Measurements from ENCODE around the gene CD58.
A peak's percentile ranks its signal among the peaks of the same experiment; 100 is the strongest.
"Not testable (repeated sequence)": the region's sequence is repeated elsewhere in the genome, so short reads cannot be mapped to it uniquely, and the experiment has no call there.

DNA sequence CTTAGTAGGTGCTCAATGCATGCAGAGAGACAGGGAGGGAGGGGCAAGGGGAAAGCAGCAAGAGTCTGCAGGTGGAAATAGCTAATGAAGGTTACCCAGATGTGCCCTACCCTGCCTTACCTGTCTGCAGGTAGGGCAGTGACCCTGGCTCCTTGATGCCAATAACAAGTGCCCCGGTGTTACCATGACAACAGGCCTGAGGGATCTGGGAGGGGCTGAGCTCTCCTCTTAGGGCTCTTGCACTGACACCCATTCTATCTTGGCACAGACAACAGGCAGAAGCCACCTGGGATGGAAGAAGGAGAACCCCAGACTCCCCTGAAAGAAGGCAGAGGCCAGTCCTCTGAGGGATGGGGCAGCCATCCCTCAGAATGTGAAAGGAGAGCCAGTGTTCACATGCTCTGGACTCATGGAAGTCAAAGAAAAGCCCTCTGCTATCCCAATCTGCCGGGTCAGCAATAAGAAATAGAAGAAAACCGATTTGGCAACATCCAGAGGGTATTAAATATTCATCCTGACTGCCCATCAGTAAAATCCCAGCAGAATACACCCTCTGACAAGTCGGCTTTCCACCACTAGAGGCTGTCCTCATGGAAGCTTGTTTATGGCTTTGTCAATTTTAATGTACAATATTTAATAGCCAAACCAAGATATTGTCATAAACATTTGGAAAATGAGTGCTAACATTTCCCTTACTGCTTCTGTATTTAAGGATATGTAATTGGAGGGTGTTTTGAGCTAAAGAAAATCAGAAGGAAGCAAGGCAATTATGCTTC lies 24.4 kb upstream of the CD58 start:
- TF ChIP-seq, protein P1, sequence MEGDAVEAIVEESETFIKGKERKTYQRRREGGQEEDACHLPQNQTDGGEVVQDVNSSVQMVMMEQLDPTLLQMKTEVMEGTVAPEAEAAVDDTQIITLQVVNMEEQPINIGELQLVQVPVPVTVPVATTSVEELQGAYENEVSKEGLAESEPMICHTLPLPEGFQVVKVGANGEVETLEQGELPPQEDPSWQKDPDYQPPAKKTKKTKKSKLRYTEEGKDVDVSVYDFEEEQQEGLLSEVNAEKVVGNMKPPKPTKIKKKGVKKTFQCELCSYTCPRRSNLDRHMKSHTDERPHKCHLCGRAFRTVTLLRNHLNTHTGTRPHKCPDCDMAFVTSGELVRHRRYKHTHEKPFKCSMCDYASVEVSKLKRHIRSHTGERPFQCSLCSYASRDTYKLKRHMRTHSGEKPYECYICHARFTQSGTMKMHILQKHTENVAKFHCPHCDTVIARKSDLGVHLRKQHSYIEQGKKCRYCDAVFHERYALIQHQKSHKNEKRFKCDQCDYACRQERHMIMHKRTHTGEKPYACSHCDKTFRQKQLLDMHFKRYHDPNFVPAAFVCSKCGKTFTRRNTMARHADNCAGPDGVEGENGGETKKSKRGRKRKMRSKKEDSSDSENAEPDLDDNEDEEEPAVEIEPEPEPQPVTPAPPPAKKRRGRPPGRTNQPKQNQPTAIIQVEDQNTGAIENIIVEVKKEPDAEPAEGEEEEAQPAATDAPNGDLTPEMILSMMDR (IDR thresholded peaks at IDR 0.05), result peak; percentile 51
- TF ChIP-seq, protein P2, sequence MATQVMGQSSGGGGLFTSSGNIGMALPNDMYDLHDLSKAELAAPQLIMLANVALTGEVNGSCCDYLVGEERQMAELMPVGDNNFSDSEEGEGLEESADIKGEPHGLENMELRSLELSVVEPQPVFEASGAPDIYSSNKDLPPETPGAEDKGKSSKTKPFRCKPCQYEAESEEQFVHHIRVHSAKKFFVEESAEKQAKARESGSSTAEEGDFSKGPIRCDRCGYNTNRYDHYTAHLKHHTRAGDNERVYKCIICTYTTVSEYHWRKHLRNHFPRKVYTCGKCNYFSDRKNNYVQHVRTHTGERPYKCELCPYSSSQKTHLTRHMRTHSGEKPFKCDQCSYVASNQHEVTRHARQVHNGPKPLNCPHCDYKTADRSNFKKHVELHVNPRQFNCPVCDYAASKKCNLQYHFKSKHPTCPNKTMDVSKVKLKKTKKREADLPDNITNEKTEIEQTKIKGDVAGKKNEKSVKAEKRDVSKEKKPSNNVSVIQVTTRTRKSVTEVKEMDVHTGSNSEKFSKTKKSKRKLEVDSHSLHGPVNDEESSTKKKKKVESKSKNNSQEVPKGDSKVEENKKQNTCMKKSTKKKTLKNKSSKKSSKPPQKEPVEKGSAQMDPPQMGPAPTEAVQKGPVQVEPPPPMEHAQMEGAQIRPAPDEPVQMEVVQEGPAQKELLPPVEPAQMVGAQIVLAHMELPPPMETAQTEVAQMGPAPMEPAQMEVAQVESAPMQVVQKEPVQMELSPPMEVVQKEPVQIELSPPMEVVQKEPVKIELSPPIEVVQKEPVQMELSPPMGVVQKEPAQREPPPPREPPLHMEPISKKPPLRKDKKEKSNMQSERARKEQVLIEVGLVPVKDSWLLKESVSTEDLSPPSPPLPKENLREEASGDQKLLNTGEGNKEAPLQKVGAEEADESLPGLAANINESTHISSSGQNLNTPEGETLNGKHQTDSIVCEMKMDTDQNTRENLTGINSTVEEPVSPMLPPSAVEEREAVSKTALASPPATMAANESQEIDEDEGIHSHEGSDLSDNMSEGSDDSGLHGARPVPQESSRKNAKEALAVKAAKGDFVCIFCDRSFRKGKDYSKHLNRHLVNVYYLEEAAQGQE (IDR thresholded peaks at IDR 0.05; ENCODE audit: low read depth, low read length), result not testable (repeated sequence)
- not testable (repeated sequence) for TF ChIP-seq TEAD4 (IDR thresholded peaks at IDR 0.05; ENCODE audit: borderline replicate concordance, insufficient read depth); RFX5 (IDR thresholded peaks at IDR 0.05; ENCODE audit: low read length); POLR2AphosphoS5 (IDR thresholded peaks at IDR 0.05; ENCODE audit: low read depth, low read length); JUND (IDR thresholded peaks at IDR 0.05); EP300 (IDR thresholded peaks at IDR 0.05; ENCODE audit: borderline replicate concordance in 1 of 2, low read depth in 1 of 2, low read length in 1 of 2); GABPA (IDR thresholded peaks at IDR 0.05; ENCODE audit: low read depth); RXRA (IDR thresholded peaks at IDR 0.05; ENCODE audit: borderline replicate concordance, low read depth); EZH2phosphoT487 (IDR thresholded peaks at IDR 0.05; ENCODE audit: borderline replicate concordance, low read depth); TAF1 (IDR thresholded peaks at IDR 0.05; ENCODE audit: borderline replicate concordance, low read depth, low read length); YY1 (IDR thresholded peaks at IDR 0.05; ENCODE audit: low read depth)
- TF ChIP-seq, protein P3, sequence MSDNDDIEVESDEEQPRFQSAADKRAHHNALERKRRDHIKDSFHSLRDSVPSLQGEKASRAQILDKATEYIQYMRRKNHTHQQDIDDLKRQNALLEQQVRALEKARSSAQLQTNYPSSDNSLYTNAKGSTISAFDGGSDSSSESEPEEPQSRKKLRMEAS (IDR thresholded peaks at IDR 0.05; ENCODE audit: low read depth), result not testable (repeated sequence)
- TF ChIP-seq, protein P4, sequence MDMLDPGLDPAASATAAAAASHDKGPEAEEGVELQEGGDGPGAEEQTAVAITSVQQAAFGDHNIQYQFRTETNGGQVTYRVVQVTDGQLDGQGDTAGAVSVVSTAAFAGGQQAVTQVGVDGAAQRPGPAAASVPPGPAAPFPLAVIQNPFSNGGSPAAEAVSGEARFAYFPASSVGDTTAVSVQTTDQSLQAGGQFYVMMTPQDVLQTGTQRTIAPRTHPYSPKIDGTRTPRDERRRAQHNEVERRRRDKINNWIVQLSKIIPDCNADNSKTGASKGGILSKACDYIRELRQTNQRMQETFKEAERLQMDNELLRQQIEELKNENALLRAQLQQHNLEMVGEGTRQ (IDR thresholded peaks at IDR 0.05; ENCODE audit: borderline replicate concordance, low read depth, low read length), result not testable (repeated sequence)
